Activated CD8-positive, alpha-beta T cell treated with anti-CD3 and anti-CD28 coated beads for 36 hours (primary cell): ENCODE results near the gene DLL1. TPM values are rescaled to one million over a fixed set of nuclear protein-coding genes. Genes with fewer than 3 reads are reported as not detected.

Experiments used
- ATAC-seq: fragments of 200-7000 bp; cut with Tn5 transposase; one replicate; pipeline ENCODE4 v1.10.0; 2021; ENCODE audit warnings: mild to moderate bottlenecking, moderate library complexity
- CTCF ChIA-PET: fragments of 350-600 bp; sonication (Branson Sonifier 250); formaldehyde crosslinking; loops from one replicate; lab custom pipeline; 2021; ENCODE audit warnings: antibody characterized with exemption; lab: Charles Lee
- POLR2A ChIA-PET: fragments of 350-600 bp; sonication (Branson Sonifier 250); formaldehyde crosslinking; loops from one replicate; lab custom pipeline; 2021; ENCODE audit warnings: antibody characterized with exemption; lab: Charles Lee
- DNase-seq: peaks from one replicate; pipeline ENCODE4 v3.0.0-alpha.2; 2020
- H3K27ac Mint-ChIP-seq: one replicate; pipeline ENCODE4 v1.8.0; 2021; ENCODE audit warnings: mild to moderate bottlenecking, mixed read lengths
- H3K27me3 Mint-ChIP-seq: one replicate; pipeline ENCODE4 v1.8.0; 2021; ENCODE audit warnings: mixed read lengths
- H3K36me3 Mint-ChIP-seq: one replicate; pipeline ENCODE4 v1.8.0; 2021; ENCODE audit warnings: low read depth, mixed read lengths
- H3K4me1 Mint-ChIP-seq: one replicate; pipeline ENCODE4 v1.8.0; 2021; ENCODE audit warnings: low read depth, mixed read lengths
- H3K4me3 Mint-ChIP-seq: one replicate; pipeline ENCODE4 v1.8.0; 2021; ENCODE audit warnings: mild to moderate bottlenecking, moderate library complexity, mixed read lengths
- H3K9me3 Mint-ChIP-seq: one replicate; pipeline ENCODE4 v1.8.0; 2021; ENCODE audit warnings: mixed read lengths
- intact Hi-C: fragments of 100-400 bp; cut with micrococcal nuclease; formaldehyde crosslinking; loops from one replicate; pipeline ENCODE4 v1.10.0; 2022
- total RNA-seq, 2 experiments: library from RNA; stranded (reverse); gene quantifications; one replicate each; pipeline ENCODE4 v1.2.3, GENCODE V29; 2021
- TF ChIP-seq, protein P1 (sequence below): fragments of 200-600 bp; IDR thresholded peaks from one replicate; pipeline ENCODE4 v1.8.0; 2022; ENCODE audit warnings: antibody characterized with exemption, mild to moderate bottlenecking

The DLL1 gene
- total RNA-seq, 2 experiments from 2014 or later, result 1.9 to 2.4 TPM

- Mint-ChIP-seq H3K27ac (no peak overlapping the region), H3K9me3 (peaks cover 9% of the 10 kb centered on the region), H3K27me3 (no peaks in the 10 kb centered on the region), H3K36me3 (peaks cover 5% of the 10 kb centered on the region), H3K4me1 (peaks cover 40% of the 10 kb centered on the region), H3K4me3 (no peak overlapping the region)
- no peak for ATAC-seq
- ChIA-PET POLR2A (no interaction called here), CTCF (no interaction called here)
- TF ChIP-seq, protein P1, sequence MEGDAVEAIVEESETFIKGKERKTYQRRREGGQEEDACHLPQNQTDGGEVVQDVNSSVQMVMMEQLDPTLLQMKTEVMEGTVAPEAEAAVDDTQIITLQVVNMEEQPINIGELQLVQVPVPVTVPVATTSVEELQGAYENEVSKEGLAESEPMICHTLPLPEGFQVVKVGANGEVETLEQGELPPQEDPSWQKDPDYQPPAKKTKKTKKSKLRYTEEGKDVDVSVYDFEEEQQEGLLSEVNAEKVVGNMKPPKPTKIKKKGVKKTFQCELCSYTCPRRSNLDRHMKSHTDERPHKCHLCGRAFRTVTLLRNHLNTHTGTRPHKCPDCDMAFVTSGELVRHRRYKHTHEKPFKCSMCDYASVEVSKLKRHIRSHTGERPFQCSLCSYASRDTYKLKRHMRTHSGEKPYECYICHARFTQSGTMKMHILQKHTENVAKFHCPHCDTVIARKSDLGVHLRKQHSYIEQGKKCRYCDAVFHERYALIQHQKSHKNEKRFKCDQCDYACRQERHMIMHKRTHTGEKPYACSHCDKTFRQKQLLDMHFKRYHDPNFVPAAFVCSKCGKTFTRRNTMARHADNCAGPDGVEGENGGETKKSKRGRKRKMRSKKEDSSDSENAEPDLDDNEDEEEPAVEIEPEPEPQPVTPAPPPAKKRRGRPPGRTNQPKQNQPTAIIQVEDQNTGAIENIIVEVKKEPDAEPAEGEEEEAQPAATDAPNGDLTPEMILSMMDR, result no peak
- DNase-seq, result no peak
- intact Hi-C loops, result no loop called here
Observed at GRCh38 chr6:170273681-170274080, 17.2 kb downstream of the DLL1 start.

- Mint-ChIP-seq H3K4me3 (peak overlapping the region; percentile 15), H3K9me3 (peaks cover 9% of the 10 kb centered on the region), H3K4me1 (peaks cover 35% of the 10 kb centered on the region), H3K27me3 (no peaks in the 10 kb centered on the region), H3K27ac (no peak overlapping the region), H3K36me3 (peaks cover 5% of the 10 kb centered on the region)
- TF ChIP-seq, protein P1, result no peak
- intact Hi-C loops, result no loop called here
- DNase-seq, result no peak
- ChIA-PET POLR2A (interaction anchor here (1.8 kb wide), 1 partner anchor 11 kb away, joined by 5 read pairs; no protein-coding TSS in a partner anchor), CTCF (no interaction called here)
- no peak for ATAC-seq
Observed at GRCh38 chr6:170273191-170273590, 17.7 kb downstream of the DLL1 start.

DNA sequence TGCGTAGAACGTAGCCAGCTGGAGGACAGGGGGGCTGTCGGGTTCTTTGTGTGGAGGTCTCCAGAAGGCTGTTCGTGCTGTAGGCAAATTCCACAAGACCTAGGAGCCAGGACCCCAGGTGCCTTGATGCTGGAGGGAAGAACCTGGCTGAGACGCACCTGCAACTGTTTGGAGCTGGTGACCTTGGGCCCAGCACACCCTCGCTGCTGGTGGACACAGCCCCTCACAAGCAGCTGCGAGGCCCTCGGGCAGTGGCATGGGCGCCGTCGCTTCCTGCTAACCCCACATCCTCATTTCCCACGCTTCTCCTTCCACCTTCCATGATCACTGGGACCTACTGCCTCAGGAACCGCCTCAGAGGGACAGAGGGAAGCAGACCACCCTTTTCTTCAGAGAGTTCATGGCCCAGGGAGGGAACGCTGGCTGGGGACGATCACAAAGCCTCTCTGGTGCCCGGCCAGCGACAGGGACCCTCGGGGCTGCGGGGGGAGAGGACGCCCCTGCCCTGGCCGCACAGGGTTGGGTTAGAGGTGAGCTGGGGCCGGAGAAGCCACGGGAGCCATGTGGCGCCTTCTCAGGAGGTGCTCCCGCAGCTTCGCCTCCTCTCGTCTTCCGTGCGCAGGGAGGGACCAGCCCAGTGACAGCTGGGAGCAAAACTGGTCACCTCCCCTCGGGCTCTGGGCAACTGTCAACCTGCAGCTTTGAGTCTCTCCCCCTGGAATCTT, 18.4 kb downstream of the DLL1 start:
- intact Hi-C loops, result no loop called here
- Mint-ChIP-seq H3K36me3 (peaks cover 5% of the 10 kb centered on the region), H3K27ac (peak overlapping the region; percentile 75), H3K4me3 (peak overlapping the region; percentile 65), H3K9me3 (peaks cover 9% of the 10 kb centered on the region), H3K4me1 (peaks cover 30% of the 10 kb centered on the region), H3K27me3 (no peaks in the 10 kb centered on the region)
- TF ChIP-seq, protein P1, result no peak
- ATAC-seq, result no peak
- ChIA-PET POLR2A (interaction anchor here (0.8 to 1.8 kb wide), 7 partner anchors 8 to 93 kb away, joined by 3 to 5 read pairs (median 4); no protein-coding TSS in a partner anchor), CTCF (interaction anchor here (1.0 kb wide), 1 partner anchor 31 kb away, joined by 4 read pairs; no protein-coding TSS in a partner anchor)
- no peak for DNase-seq

DNA sequence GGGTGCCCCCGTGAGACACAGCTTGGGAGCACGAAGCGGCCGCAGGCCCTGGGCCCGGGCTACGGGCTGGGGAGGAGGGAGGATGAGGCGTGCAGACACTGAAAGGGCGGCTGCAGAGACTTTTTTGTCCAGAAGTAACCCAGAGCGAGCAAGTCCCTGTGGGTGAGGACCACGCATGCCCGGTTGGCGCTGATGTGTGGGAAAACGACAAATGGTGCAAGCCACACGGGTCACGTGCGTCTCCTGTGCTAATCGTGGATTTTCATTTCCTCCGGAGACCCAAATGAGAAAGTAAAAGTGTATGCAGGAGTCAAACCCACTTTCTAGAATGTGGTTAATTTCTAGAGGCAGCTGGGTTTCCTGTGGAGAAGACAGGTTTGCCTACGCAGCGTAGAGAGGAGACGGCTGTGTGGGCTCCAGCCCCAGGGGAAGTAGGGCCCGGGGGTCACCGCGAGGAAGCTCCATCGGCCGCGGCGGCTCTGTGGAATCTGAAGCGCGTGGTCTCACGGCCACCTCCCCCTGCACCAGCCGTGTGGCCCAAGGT, 19.0 kb downstream of the DLL1 start:
- DNase-seq (peak; percentile 92), ATAC-seq (peak; percentile 95)
- H3K9me3 Mint-ChIP-seq, result peaks cover 9% of the 10 kb centered on the region
- no peaks in the 10 kb centered on the region for H3K27me3 Mint-ChIP-seq
- H3K4me1 Mint-ChIP-seq, result peaks cover 26% of the 10 kb centered on the region
- peak overlapping the region; percentile 65 for H3K4me3 Mint-ChIP-seq
- H3K27ac Mint-ChIP-seq, result peak overlapping the region; percentile 75
- TF ChIP-seq, protein P1, result no peak
- H3K36me3 Mint-ChIP-seq, result peaks cover 5% of the 10 kb centered on the region
- intact Hi-C loops, result no loop called here
- CTCF ChIA-PET, result interaction anchor here (1.0 kb wide), 1 partner anchor 32 kb away, joined by 4 read pairs; no protein-coding TSS in a partner anchor
- POLR2A ChIA-PET, result interaction anchor here (0.6 to 1.8 kb wide), 8 partner anchors 9 to 155 kb away, joined by 3 to 5 read pairs (median 4); no protein-coding TSS in a partner anchor
